ENCODE measurements around the gene CLDN7. TPM values are rescaled to one million over a fixed set of nuclear protein-coding genes. Genes with fewer than 3 reads are reported as not detected.
"Not testable (repeated sequence)": the region's sequence is repeated elsewhere in the genome, so short reads cannot be mapped to it uniquely, and the experiment has no call there.

The CLDN7 gene
- total RNA-seq, 1 donor from 2014 or later: 14.2 TPM

DNA sequence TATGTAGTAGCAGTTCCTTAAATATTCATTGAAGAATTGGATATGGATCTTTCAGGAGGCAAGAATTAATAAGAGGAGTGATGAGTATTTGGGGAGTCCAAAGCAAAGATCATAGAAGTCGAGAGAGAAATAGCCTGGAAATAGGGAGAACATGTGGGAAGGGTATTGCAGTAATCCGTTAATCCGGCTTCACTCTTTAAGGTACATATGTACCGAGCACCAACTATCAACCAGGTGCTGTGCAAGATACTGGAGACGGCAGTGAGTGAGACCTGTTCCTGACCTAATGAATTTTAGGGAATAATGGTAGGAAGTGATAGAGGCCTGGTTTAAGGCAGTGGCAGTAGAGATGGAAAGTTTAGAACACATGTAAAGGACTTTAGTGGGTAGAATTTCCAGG is 9.2 kb downstream of the CLDN7 start:
- no peak for DNase-seq (ENCODE audit: low spot score)

DNA sequence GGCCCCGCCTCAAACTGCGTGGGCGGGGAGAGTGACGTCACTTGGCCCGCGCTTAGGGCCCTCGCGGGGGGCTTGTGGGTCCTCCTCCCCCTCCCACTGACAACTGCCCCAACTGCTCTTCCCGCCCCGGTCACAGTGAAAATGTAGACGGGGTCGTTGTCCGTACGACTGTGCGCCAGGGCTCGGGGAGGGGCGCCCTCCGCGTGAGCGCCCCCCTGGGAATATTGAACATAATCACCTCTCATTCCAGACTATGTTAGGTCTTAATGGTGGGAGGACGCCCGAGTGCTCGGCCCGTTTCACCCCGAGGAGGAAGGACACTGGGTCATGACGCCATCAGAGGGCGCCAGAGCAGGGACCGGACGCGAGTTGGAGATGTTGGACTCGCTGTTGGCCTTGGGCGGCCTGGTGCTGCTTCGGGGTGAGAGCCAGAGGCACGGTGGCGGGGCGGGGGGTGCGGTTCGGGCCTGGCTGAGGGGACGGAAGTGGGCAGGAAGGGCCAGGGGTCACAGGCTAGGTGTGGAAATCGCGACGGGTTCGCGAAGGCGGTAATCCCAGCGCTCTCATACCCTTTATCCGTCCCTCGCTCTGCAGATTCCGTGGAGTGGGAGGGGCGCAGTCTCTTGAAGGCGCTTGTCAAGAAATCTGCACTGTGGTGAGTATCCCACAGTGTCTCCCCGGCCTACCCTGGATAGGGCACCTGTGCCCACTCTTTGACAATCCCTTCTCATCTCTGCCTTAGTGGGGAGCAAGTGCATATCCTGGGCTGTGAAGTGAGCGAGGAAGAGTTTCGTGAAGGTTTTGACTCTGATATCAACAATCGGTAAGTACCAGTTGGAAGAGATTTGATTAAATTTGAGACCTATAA is 9.9 kb downstream of the CLDN7 start, which contains the start of gene ELP5:
ELP5 (plus strand) TSS at position 40 of the 868 bp plus-strand sequence; CDS start at position 376, 336 bp downstream.
- DNase-seq (ENCODE audit: low spot score): peak; percentile 97

DNA sequence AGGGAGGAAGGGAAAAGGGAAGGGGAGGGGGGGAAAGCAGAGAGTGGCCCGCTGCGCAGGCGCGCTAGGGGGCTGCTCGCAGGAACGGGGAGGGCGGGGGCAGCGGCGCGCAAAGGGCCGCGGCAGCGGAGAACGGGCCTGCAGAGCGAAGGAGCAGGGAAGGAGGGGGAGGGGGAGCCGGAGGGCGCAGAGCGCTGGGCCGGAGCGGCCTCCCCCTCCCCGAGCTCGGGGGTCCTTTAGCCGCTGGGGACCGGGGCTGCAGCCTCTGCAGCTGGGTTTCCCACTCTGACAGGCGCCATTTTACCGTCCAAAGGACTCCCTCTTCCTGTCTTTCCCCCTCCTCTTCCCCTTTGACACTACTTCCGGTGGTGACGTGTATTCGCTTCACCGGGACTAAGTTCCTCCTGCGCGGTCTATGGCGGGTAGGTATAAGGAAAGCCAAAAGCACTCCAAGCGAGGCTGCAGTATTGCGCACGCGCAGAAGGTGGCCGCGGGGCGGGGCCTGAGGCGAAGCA is 10.6 kb downstream of the CLDN7 start, which contains the start of gene CTDNEP1:
CTDNEP1 (minus strand) TSS at position 74 of the 515 bp plus-strand sequence. CDS start 438 bp downstream, outside the sequence.
- peak; percentile 100 for DNase-seq (ENCODE audit: low spot score)

GRCh38 chr17:7250695-7251627 is 11.3 kb downstream of the CLDN7 start:
- no peak for DNase-seq (ENCODE audit: low spot score)

GRCh38 chr17:7249830-7250229 is 12.4 kb downstream of the CLDN7 start:
- no peak for DNase-seq (ENCODE audit: low spot score)

- DNase-seq (ENCODE audit: low spot score): peak; percentile 0
Measured at GRCh38 chr17:7249214-7249613, 13.1 kb downstream of the CLDN7 start.

- DNase-seq (ENCODE audit: low spot score): peak; percentile 1
Measured at GRCh38 chr17:7248796-7249195, 13.5 kb downstream of the CLDN7 start.

- no peak for DNase-seq (ENCODE audit: low spot score)
Measured at GRCh38 chr17:7246779-7247178, 15.5 kb downstream of the CLDN7 start.

DNA sequence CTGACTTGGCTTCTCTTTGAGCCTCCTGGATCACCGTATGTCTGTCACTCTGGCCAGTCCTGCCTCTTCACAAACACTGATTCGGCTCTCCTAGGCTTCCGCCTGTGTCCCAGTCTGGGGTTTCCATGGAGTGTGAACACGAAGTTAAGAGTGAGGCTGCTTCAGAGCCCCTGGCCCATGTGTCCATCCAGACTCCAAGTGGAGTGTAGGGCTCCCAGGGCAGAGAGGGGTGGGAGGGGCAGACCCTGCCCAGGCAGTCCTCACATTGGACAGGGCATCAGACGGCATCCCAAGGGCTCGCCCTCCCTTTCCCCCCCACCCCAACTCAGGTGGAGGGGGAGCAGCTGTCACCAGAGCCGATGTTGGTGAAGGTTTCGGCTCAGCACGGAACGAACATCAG is 18.4 kb downstream of the CLDN7 start:
- not testable (repeated sequence) for DNase-seq (ENCODE audit: low spot score)

DNA sequence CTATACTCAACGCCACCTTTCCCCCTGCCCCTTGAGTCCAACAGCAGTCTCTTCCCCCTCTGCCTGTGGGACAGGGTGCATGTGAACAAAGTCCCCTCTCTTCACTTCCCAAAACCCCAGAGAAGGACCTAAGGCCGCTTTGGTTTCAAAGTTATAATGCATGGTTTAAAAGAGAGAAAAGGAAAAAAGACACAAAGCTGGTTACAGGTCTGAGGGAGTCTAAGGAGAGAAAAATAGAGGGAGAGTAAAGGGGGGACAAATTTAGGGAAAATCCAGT is 18.9 kb downstream of the CLDN7 start:
- no peak for DNase-seq (ENCODE audit: low spot score)

GRCh38 chr17:7242717-7243452 is 19.4 kb downstream of the CLDN7 start:
- DNase-seq (ENCODE audit: low spot score): peak; percentile 98

DNA sequence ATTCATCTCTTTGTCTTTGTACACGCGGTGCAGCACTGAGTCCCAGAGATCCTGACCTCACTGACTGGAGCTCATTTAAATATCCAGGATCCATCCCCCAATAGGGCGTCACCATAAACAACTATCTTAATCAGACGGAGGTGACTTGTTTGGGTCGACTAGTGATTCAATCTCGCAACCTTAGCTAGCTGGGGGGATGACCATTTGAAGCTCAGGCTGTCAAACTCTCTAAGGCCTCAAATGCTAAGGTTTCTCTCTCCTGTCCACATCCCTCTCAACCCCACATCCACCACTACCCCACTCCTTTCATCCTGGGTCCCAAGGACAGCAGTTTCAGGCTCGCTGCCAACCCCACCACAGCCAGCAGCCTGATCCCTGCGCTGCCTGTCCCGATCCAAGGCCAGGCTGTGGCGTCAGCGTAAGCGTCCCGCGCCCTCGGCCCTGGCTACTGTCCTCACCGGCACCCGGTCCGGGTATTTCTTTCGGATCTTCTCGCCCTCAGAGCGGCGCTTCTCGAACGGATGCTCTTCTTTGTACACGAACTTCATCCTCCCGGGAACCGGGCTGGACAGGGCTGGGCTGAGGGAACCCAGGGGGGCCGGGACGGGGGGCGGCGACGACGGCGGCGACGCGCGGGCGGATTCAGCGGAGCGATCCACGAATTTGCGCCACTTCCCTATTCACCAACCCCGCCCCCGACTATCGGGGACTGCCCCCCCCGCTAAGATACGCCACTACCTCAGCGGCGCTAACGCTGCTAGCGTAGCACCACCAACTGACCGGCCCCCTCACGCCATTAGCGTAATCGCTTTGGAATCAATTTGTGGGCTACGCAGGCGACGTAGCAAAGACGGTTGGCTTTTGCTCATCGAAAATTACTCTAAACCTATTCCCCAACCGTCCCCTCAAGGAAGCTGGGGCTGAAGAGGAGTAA is 20.2 kb downstream of the CLDN7 start, which contains the start of gene GABARAP:
GABARAP (minus strand) TSS at position 667 of the 934 bp plus-strand sequence; CDS start at position 548, 119 bp downstream.
- peak; percentile 97 for DNase-seq (ENCODE audit: low spot score)

DNA sequence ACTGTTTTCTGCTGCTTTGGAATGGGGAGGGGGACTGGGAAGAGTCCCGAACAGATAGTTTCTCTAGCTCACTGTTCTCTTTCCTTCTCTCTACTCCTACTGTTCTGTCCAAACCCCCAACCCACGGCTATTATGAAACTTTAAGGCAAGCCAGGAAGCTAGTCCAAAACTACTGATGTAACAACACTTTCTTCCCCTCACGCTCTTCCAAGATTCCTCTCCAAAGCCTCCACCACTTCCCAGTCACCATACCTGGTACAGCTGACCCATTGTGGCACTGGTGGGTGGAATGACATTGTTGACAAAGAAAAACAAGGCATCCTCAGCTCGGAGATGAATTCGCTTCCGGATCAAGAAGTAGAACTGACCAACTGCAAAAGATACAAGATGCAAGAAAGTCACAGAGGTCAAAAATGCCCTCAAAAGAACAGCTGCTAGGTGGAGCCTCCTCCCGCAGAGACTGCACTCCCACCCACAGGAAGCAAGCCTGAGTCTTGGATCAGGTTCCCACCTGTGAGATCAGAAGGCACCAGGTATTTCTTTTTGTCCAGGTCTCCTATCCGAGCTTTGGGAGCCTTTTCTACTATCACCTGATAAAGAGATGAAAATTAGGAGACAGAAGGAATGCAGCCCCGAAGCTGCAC is 21.1 kb downstream of the CLDN7 start:
- DNase-seq (ENCODE audit: low spot score): no peak

DNA sequence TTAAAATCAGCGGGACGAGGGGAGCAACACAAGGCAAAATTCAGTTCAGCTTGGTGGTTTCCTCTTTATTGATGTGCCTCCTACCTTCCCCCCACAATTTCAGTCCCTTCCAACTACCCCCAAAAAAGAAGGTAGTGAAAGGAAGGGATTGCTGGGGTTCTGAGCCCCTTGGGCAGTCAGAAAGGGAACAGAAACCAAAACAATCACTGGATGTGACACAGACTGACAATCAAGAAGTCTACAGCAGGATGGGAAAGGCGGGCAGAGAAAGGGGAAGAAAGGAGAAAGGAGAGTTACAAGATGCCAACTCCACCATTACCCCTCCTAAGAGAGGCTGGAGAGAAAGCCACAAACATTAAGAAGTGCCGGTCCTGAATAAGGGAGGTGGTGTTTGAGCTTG is 21.9 kb downstream of the CLDN7 start:
- DNase-seq (ENCODE audit: low spot score): no peak

GRCh38 chr17:7239091-7240027 is 22.9 kb downstream of the CLDN7 start, which contains the start of gene PHF23:
PHF23 (minus strand) TSS chr17:7239457; CDS start chr17:7239279, 178 bp downstream.
- DNase-seq (ENCODE audit: low spot score): peak; percentile 100

DNA sequence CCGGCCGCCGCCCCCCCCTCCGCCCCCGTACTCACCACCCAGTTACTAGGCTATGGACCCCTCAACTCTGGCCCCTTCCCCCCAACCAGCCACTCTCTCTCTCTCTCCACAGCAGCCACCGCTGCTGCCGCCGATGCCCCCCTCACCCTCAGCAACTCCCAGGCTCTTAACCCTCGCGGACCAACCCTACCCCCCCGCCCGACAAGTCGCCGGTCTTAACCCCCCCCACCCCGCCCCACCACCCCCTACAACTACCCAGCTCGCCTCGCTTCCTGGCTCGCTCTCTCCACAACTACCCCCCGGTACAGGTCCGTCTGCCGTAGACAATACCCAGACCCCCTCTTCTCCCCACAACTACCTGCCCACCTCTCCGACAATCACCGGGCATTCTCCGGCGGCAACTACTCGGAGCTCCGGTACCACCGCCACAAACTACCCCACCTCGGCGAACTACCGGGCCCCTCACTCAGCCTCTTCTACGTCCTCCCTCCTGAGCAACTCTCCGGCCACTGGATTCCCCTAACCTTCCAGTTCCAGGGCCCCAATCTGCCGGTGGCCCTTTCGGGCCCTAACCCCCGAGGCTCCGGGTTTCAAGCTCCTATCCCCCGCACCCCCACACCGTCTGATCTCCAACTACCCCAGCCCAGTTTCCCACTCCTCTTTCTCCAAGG is 23.7 kb downstream of the CLDN7 start:
- DNase-seq (ENCODE audit: low spot score): no peak

GRCh38 chr17:7237761-7238419 is 24.4 kb downstream of the CLDN7 start:
- DNase-seq (ENCODE audit: low spot score): peak; percentile 79

Measured in umbilical cord (tissue), 2 donors.